SK-N-SH (cell line): Measurements from ENCODE around the gene DCXR. TPM values are rescaled to one million over a fixed set of nuclear protein-coding genes. Genes with fewer than 3 reads are reported as not detected.

Experiments used
- CTCF ChIA-PET: fragments of 300-600, 350-600 bp; formaldehyde crosslinking; extraction: SDS; loops from one replicate; lab custom pipeline; 2021; lab: Yijun Ruan, JAX
- POLR2A ChIA-PET: fragments of 350-600 bp; sonication (Branson Sonifier 250); formaldehyde crosslinking; extraction: SDS; loops from one replicate; lab custom pipeline; 2020; ENCODE audit warnings: antibody characterized with exemption, inconsistent platforms; lab: Yijun Ruan, JAX
- DNase-seq: peaks from one replicate; pipeline ENCODE4 v3.0.0; 2012
- H2AFZ ChIP-seq: fragments of 200-600 bp; sonication (generic); 2 replicates; pipeline ENCODE4 v1.8.1; 2016; ENCODE audit warnings: antibody characterized with exemption, mild to moderate bottlenecking, low read depth
- H3F3A ChIP-seq: fragments of 200-600 bp; sonication (generic); replicated peaks from 2 replicates; pipeline ENCODE3; 2016; ENCODE audit warnings: antibody characterized with exemption, mild to moderate bottlenecking; ENCODE audit not compliant: insufficient read depth
- H3K27ac ChIP-seq, 2 experiments: fragments of 200-500 bp in 1 of 2; fragments of 200-600 bp in 1 of 2; sonication (Bioruptor generic) in 1 of 2; sonication (generic), shearing (Covaris generic) in 1 of 2; 2 replicates each; pipeline versions ENCODE4 v1.5.1 to v1.6.1; 2014 to 2016; ENCODE audit warnings: low read depth in 2 of 2, inconsistent platforms in 1 of 2, low read length in 1 of 2, mild to moderate bottlenecking in 1 of 2, mixed read lengths in 1 of 2
- H3K27me3 ChIP-seq: fragments of 200-600 bp; sonication (generic), shearing (Covaris generic); 2 replicates; pipeline ENCODE4 v1.6.1; 2016; ENCODE audit warnings: mixed run types; ENCODE audit not compliant: insufficient read depth
- H3K36me3 ChIP-seq, 2 experiments: fragments of 200-500 bp in 1 of 2; fragments of 200-600 bp in 1 of 2; sonication (Bioruptor generic) in 1 of 2; sonication (generic) in 1 of 2; replicated peaks in 1 of 2; 2 replicates each; pipeline versions ENCODE3 to v1.5.1; 2014 to 2016; ENCODE audit warnings: low read length in 1 of 2, mild to moderate bottlenecking in 1 of 2; ENCODE audit not compliant: insufficient read depth in 2 of 2, control insufficient read depth in 1 of 2
- H3K4me1 ChIP-seq, 2 experiments: fragments of 200-500 bp in 1 of 2; fragments of 200-600 bp in 1 of 2; sonication (Bioruptor generic) in 1 of 2; sonication (generic), shearing (Covaris generic) in 1 of 2; 2 replicates each; pipeline versions ENCODE4 v1.5.1 to v1.6.1; 2014 to 2016; ENCODE audit warnings: low read depth in 1 of 2, low read length in 1 of 2, mixed run types in 1 of 2; ENCODE audit not compliant: insufficient read depth in 2 of 2, control insufficient read depth in 1 of 2
- H3K4me2 ChIP-seq: fragments of 200-600 bp; sonication (generic), shearing (Covaris generic); 2 replicates; pipeline ENCODE4 v1.6.1; 2017; ENCODE audit warnings: mixed run types
- H3K4me3 ChIP-seq, 2 experiments: fragments of 200-500 bp in 1 of 2; fragments of 200-600 bp in 1 of 2; sonication (Bioruptor generic) in 1 of 2; sonication (generic), shearing (Covaris generic) in 1 of 2; 2 replicates each; pipeline versions ENCODE4 v1.5.1 to v1.8.1; 2014 to 2016; ENCODE audit warnings: low read depth in 2 of 2, inconsistent platforms in 1 of 2, low read length in 1 of 2, mild to moderate bottlenecking in 1 of 2, mixed read lengths in 1 of 2, moderate library complexity in 1 of 2
- H3K79me2 ChIP-seq: fragments of 200-600 bp; sonication (generic); 2 replicates; pipeline ENCODE4 v1.8.1; 2017; ENCODE audit warnings: mild to moderate bottlenecking; ENCODE audit not compliant: insufficient read depth
- H3K9ac ChIP-seq: fragments of 200-600 bp; sonication (generic); 2 replicates; pipeline ENCODE4 v1.6.1; 2017; ENCODE audit warnings: mixed run types
- H3K9me2 ChIP-seq: fragments of 200-600 bp; sonication (generic); 2 replicates; pipeline ENCODE4 v1.6.1; 2017; ENCODE audit warnings: mixed run types
- H3K9me3 ChIP-seq: fragments of 200-600 bp; sonication (generic); 2 replicates; pipeline ENCODE4 v1.6.1; 2017; ENCODE audit warnings: mixed run types, mild to moderate bottlenecking, moderate library complexity
- H4K20me1 ChIP-seq: fragments of 200-600 bp; sonication (generic); 2 replicates; pipeline ENCODE4 v1.6.1; 2017; ENCODE audit warnings: mild to moderate bottlenecking, mixed run types; ENCODE audit not compliant: insufficient read depth
- CHD2 ChIP-seq: fragments of 150-350 bp; IDR thresholded peaks from 2 replicates; pipeline ENCODE4 v1.6.1; 2018; ENCODE audit warnings: low read length; ENCODE audit not compliant: partially characterized antibody
- ELF1 ChIP-seq: IDR thresholded peaks from 2 replicates; pipeline ENCODE4 v1.4.0; 2012
- EZH2phosphoT487 ChIP-seq: fragments of 200-600 bp; sonication (generic); IDR thresholded peaks from 2 replicates; pipeline ENCODE4 v1.6.1; 2017; ENCODE audit warnings: low read depth, mixed run types, mild to moderate bottlenecking, antibody characterized with exemption, moderate library complexity, borderline replicate concordance
- FOXM1 ChIP-seq: IDR thresholded peaks from 2 replicates; pipeline ENCODE4 v1.4.0; 2012; ENCODE audit warnings: low read depth, mild to moderate bottlenecking
- GABPA ChIP-seq: IDR thresholded peaks from 2 replicates; pipeline ENCODE4 v1.4.0; 2012; ENCODE audit warnings: low read depth, mild to moderate bottlenecking
- MEF2A ChIP-seq: IDR thresholded peaks from 2 replicates; pipeline ENCODE4 v1.4.0; 2012; ENCODE audit warnings: low read depth, borderline replicate concordance
- MXI1 ChIP-seq: IDR thresholded peaks from 2 replicates; pipeline ENCODE4 v1.6.1; 2012; ENCODE audit warnings: mild to moderate bottlenecking, low read depth, low read length, improper control_type of control experiment
- NRF1 ChIP-seq: IDR thresholded peaks from 2 replicates; pipeline ENCODE4 v1.6.1; 2012; ENCODE audit warnings: low read depth, mild to moderate bottlenecking, low read length
- POLR2AphosphoS5 ChIP-seq: IDR thresholded peaks from 2 replicates; pipeline ENCODE4 v1.6.1; 2012; ENCODE audit warnings: low read depth, low read length
- RXRA ChIP-seq: IDR thresholded peaks from 2 replicates; pipeline ENCODE4 v1.4.0; 2012; ENCODE audit warnings: low read depth, mild to moderate bottlenecking, borderline replicate concordance
- WGBS: methylation state at CpG from one replicate; pipeline ENCODE4 v1.1.6; 2017; ENCODE audit warnings: low lambda C conversion rate; 5-methylcytosine and 5-hydroxymethylcytosine counted together
- polyA plus RNA-seq, 3 experiments: library from polyadenylated mRNA; depleted of rRNA; stranded (reverse); fragments of >200 nt; gene quantifications; 2 replicates each; pipeline ENCODE4 v1.2.3, GENCODE V29; 2012
- TF ChIP-seq, protein P1 (sequence below): fragments of 200-600 bp; sonication (generic); IDR thresholded peaks from 2 replicates; pipeline ENCODE4 v1.6.1; 2017; ENCODE audit warnings: antibody characterized with exemption, mild to moderate bottlenecking, moderate library complexity
- TF ChIP-seq, protein P2 (sequence below): fragments of 150-350 bp; IDR thresholded peaks from 2 replicates; pipeline ENCODE4 v1.6.1; 2016; ENCODE audit warnings: mild to moderate bottlenecking, low read depth, low read length
- TF ChIP-seq, protein P3 (sequence below): IDR thresholded peaks from 2 replicates; pipeline ENCODE4 v1.4.0; 2012; ENCODE audit warnings: low read depth, borderline replicate concordance
- TF ChIP-seq, protein P4 (sequence below): fragments of 150-350 bp; IDR thresholded peaks from 2 replicates; pipeline ENCODE4 v1.6.1; 2017; ENCODE audit warnings: antibody characterized with exemption, low read length, low read depth, borderline replicate concordance
- TF ChIP-seq, protein P5 (sequence below): IDR thresholded peaks from 2 replicates; pipeline ENCODE4 v1.6.1; 2012; ENCODE audit warnings: mild to moderate bottlenecking, low read depth, low read length, moderate library complexity

DCXR gene
- polyA plus RNA-seq, 1 of the 3 experiments (the other 2 are of a cell fraction), result 190 TPM

DNA sequence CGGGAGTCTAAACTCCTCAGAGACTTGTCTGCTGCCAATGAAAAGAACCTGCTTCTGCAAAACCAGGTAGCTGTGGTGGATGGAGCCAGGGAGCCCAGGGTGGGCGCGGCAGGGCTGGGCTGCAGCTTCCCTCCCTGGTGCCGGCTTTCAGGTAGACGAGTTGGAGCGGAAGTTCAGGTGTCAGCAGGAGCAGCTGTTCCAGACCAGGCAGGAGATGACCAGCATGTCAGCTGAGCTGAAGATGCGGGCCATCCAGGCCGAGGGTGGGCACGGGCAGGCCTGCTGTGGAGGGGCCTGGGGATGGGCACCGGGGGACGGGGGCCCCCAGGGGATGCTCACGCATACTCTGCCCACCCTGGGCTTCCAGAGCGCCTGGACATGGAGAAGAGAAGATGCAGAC, 9.3 kb downstream of the DCXR start (continued):
- no peak for TF ChIP-seq ELF1

DNA sequence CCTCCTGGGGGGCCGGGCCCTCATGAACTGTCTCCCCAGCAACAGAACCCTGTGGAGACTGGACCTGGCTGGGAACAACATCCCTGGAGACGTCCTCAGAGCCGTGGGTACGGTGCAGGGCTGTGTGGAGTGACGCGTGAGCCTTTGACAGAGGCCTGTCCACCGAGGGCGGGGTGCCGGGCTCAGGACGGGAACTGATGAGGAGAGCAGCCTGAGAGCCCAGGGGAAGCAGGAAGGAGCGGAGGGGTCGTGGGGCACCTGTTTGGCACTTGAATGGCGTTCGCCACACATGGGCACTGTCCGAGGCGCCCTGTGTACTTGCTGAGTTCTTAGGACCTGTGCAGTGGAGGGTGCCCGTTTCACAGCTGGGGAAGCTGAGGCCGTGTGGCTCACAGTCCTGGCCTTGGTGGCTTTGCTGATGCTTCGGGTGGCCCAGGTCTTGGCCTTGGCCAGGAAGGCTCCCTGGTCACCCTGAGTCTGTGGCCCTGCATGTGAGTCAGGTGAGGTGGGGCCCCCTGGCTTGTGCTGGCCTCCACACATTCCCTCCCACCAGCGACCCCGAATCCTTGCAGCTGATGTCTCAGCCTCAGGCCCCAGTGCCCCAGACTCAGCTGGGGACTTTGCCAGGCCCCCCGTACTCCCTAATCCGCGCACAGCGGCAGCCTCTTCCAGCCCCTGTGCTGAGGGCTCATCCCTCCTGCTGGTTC, 11.9 kb downstream of the DCXR start:
- WGBS, result 96% methylated on average over 24 of the region's 25 CpGs
- CTCF ChIA-PET, result interaction anchor here (1.3 to 35.7 kb wide), 5 partner anchors 11 to 156 kb away, joined by 5 to 1216 read pairs (median 43); partner anchors contain the start of genes DCXR and NOTUM
- no peak overlapping the region for H2AFZ ChIP-seq
- H3K4me3 ChIP-seq, result no peak overlapping the region
- no peak overlapping the region for H3K27ac ChIP-seq
- H3K4me2 ChIP-seq, result no peak overlapping the region
- no peaks in the 10 kb centered on the region for H3K9me2 ChIP-seq
- H3K9ac ChIP-seq, result no peak overlapping the region
- no peak for TF ChIP-seq FOXM1
- TF ChIP-seq, protein P1, sequence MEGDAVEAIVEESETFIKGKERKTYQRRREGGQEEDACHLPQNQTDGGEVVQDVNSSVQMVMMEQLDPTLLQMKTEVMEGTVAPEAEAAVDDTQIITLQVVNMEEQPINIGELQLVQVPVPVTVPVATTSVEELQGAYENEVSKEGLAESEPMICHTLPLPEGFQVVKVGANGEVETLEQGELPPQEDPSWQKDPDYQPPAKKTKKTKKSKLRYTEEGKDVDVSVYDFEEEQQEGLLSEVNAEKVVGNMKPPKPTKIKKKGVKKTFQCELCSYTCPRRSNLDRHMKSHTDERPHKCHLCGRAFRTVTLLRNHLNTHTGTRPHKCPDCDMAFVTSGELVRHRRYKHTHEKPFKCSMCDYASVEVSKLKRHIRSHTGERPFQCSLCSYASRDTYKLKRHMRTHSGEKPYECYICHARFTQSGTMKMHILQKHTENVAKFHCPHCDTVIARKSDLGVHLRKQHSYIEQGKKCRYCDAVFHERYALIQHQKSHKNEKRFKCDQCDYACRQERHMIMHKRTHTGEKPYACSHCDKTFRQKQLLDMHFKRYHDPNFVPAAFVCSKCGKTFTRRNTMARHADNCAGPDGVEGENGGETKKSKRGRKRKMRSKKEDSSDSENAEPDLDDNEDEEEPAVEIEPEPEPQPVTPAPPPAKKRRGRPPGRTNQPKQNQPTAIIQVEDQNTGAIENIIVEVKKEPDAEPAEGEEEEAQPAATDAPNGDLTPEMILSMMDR, result no peak
- no peak for TF ChIP-seq EZH2phosphoT487
- no peak for TF ChIP-seq POLR2AphosphoS5
- TF ChIP-seq, protein P2, sequence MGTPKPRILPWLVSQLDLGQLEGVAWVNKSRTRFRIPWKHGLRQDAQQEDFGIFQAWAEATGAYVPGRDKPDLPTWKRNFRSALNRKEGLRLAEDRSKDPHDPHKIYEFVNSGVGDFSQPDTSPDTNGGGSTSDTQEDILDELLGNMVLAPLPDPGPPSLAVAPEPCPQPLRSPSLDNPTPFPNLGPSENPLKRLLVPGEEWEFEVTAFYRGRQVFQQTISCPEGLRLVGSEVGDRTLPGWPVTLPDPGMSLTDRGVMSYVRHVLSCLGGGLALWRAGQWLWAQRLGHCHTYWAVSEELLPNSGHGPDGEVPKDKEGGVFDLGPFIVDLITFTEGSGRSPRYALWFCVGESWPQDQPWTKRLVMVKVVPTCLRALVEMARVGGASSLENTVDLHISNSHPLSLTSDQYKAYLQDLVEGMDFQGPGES, result no peak
- no peak for TF ChIP-seq MEF2A
- no peak for TF ChIP-seq CHD2
- TF ChIP-seq, all 33 proteins: peak for 0
- POLR2A ChIA-PET, result interaction anchor here (0.7 kb wide), 1 partner anchor 58 kb away, joined by 3 read pairs; no protein-coding TSS in a partner anchor
- Histone ChIP-seq H3K4me1 (peaks cover 18 to 39% of the 10 kb centered on the region in 2 experiments; a peak in 3 of 4 replicates), H3K27me3 (no peaks in the 10 kb centered on the region), H3K36me3 (peaks cover 0 to 9% of the 10 kb centered on the region in 2 experiments), H3K9me3 (no peaks in the 10 kb centered on the region), H3K79me2 (peaks cover 27% of the 10 kb centered on the region), H4K20me1 (peaks cover 16% of the 10 kb centered on the region), H3F3A (peaks cover 30% of the 10 kb centered on the region)
- DNase-seq, result no peak

DNA sequence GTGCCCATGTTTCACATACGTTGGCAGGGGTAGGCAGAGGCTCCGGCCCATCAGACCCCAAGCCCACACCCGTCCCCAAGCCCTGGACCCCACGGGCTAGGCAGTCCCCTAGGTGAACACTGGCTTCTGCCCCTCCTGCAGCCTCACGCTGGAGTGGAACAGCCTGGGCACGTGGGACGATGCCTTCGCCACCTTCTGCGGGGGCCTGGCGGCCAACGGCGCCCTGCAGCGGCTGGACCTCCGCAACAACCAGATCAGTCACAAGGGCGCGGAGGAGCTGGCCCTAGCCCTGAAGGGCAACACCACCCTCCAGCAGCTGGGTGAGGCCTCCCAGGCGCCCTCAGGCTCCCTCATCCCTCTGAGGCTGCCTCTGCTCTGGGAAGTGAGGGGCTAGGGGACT, 12.6 kb downstream of the DCXR start:
- no peak for DNase-seq
- Histone ChIP-seq H3K27ac (no peak overlapping the region), H4K20me1 (peaks cover 19% of the 10 kb centered on the region), H3F3A (peaks cover 32% of the 10 kb centered on the region), H3K27me3 (no peaks in the 10 kb centered on the region), H3K9me2 (no peaks in the 10 kb centered on the region), H3K9ac (no peak overlapping the region), H3K9me3 (no peaks in the 10 kb centered on the region), H3K79me2 (peaks cover 30% of the 10 kb centered on the region), H2AFZ (no peak overlapping the region), H3K36me3 (peaks cover 0 to 9% of the 10 kb centered on the region in 2 experiments), H3K4me2 (no peak overlapping the region), H3K4me1 (peaks cover 18 to 39% of the 10 kb centered on the region in 2 experiments; a peak in 3 of 4 replicates), H3K4me3 (no peak overlapping the region)
- ChIA-PET CTCF (interaction anchor here (1.4 to 35.7 kb wide), 6 partner anchors 12 to 156 kb away, joined by 3 to 1216 read pairs (median 56); partner anchors contain the start of genes DCXR and NOTUM), POLR2A (interaction anchor here (4.2 kb wide), 1 partner anchor 65 kb away, joined by 41 read pairs; the partner anchor contains the start of gene NOTUM)
- WGBS, result 97% methylated on average over 17 of the region's 17 CpGs
- TF ChIP-seq RXRA (no peak), EZH2phosphoT487 (no peak), NRF1 (no peak), POLR2AphosphoS5 (no peak), GABPA (no peak), MXI1 (no peak)
- TF ChIP-seq, protein P3, sequence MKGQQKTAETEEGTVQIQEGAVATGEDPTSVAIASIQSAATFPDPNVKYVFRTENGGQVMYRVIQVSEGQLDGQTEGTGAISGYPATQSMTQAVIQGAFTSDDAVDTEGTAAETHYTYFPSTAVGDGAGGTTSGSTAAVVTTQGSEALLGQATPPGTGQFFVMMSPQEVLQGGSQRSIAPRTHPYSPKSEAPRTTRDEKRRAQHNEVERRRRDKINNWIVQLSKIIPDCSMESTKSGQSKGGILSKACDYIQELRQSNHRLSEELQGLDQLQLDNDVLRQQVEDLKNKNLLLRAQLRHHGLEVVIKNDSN, result no peak
- TF ChIP-seq, protein P4, sequence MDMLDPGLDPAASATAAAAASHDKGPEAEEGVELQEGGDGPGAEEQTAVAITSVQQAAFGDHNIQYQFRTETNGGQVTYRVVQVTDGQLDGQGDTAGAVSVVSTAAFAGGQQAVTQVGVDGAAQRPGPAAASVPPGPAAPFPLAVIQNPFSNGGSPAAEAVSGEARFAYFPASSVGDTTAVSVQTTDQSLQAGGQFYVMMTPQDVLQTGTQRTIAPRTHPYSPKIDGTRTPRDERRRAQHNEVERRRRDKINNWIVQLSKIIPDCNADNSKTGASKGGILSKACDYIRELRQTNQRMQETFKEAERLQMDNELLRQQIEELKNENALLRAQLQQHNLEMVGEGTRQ, result no peak
- TF ChIP-seq, protein P5, sequence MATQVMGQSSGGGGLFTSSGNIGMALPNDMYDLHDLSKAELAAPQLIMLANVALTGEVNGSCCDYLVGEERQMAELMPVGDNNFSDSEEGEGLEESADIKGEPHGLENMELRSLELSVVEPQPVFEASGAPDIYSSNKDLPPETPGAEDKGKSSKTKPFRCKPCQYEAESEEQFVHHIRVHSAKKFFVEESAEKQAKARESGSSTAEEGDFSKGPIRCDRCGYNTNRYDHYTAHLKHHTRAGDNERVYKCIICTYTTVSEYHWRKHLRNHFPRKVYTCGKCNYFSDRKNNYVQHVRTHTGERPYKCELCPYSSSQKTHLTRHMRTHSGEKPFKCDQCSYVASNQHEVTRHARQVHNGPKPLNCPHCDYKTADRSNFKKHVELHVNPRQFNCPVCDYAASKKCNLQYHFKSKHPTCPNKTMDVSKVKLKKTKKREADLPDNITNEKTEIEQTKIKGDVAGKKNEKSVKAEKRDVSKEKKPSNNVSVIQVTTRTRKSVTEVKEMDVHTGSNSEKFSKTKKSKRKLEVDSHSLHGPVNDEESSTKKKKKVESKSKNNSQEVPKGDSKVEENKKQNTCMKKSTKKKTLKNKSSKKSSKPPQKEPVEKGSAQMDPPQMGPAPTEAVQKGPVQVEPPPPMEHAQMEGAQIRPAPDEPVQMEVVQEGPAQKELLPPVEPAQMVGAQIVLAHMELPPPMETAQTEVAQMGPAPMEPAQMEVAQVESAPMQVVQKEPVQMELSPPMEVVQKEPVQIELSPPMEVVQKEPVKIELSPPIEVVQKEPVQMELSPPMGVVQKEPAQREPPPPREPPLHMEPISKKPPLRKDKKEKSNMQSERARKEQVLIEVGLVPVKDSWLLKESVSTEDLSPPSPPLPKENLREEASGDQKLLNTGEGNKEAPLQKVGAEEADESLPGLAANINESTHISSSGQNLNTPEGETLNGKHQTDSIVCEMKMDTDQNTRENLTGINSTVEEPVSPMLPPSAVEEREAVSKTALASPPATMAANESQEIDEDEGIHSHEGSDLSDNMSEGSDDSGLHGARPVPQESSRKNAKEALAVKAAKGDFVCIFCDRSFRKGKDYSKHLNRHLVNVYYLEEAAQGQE, result no peak
